DOHH2 (cell line): ENCODE results near the gene PCGF3.

Source experiments
- H3F3A ChIP-seq: fragments of 200-600 bp; sonication (generic), shearing (Covaris generic); 2 replicates; pipeline ENCODE4 v1.6.0; 2016; ENCODE audit warnings: antibody characterized with exemption, mild to moderate bottlenecking; ENCODE audit not compliant: control insufficient read depth, insufficient read depth
- H3K27ac ChIP-seq: fragments of 200-600 bp; sonication (generic); 2 replicates; pipeline ENCODE4 v1.5.1; 2014; ENCODE audit warnings: low read depth, mild to moderate bottlenecking, low read length, moderate library complexity
- H3K27me3 ChIP-seq: fragments of 200-600 bp; sonication (generic); 2 replicates; pipeline ENCODE4 v1.6.1; 2014; ENCODE audit warnings: mild to moderate bottlenecking, low read length, mixed read lengths; ENCODE audit not compliant: control insufficient read depth
- H3K36me3 ChIP-seq: fragments of 200-600 bp; sonication (generic); 2 replicates; pipeline ENCODE4 v1.6.1; 2014; ENCODE audit warnings: mild to moderate bottlenecking, low read length, moderate library complexity, mixed read lengths; ENCODE audit not compliant: control insufficient read depth
- H3K4me1 ChIP-seq: fragments of 200-600 bp; sonication (generic); 2 replicates; pipeline ENCODE4 v1.6.1; 2014; ENCODE audit warnings: mild to moderate bottlenecking, low read length, mixed read lengths; ENCODE audit not compliant: control insufficient read depth
- H3K4me2 ChIP-seq: fragments of 200-600 bp; sonication (generic); 2 replicates; pipeline ENCODE4 v1.6.0; 2014; ENCODE audit warnings: mild to moderate bottlenecking, low read length, moderate library complexity
- H3K4me3 ChIP-seq: fragments of 200-600 bp; sonication (generic); 2 replicates; pipeline ENCODE4 v1.5.1; 2014; ENCODE audit warnings: mild to moderate bottlenecking, low read length, mixed read lengths
- H3K79me2 ChIP-seq: fragments of 200-600 bp; sonication (generic); 2 replicates; pipeline ENCODE4 v1.6.1; 2014; ENCODE audit warnings: mild to moderate bottlenecking, low read length, mixed read lengths; ENCODE audit not compliant: control insufficient read depth
- H3K9me2 ChIP-seq: fragments of 200-600 bp; sonication (generic); replicated peaks from 2 replicates; pipeline ENCODE4 v1.6.1; 2014; ENCODE audit warnings: mild to moderate bottlenecking, low read length, mixed read lengths; ENCODE audit not compliant: control insufficient read depth
- H3K9me3 ChIP-seq: fragments of 200-600 bp; sonication (generic); 2 replicates; pipeline ENCODE4 v1.6.1; 2014; ENCODE audit warnings: antibody characterized with exemption, low read length, mixed read lengths; ENCODE audit not compliant: control insufficient read depth, insufficient read depth
- H4K20me1 ChIP-seq: fragments of 200-600 bp; sonication (generic); 2 replicates; pipeline ENCODE4 v1.6.0; 2014; ENCODE audit warnings: low read depth, mild to moderate bottlenecking, antibody characterized with exemption, low read length, moderate library complexity; ENCODE audit not compliant: control insufficient read depth, insufficient read depth
- CTCF ChIP-seq: fragments of 200-600 bp; sonication (generic); IDR thresholded peaks from one replicate; pipeline ENCODE4 v1.5.1; 2014; ENCODE audit warnings: antibody characterized with exemption, mild to moderate bottlenecking, low read depth, low read length; ENCODE audit not compliant: poor library complexity, severe bottlenecking
- EZH2phosphoT487 ChIP-seq: fragments of 200-600 bp; sonication (generic); IDR thresholded peaks from 2 replicates; pipeline ENCODE4 v1.6.1; 2017; ENCODE audit warnings: borderline replicate concordance, mild to moderate bottlenecking, antibody characterized with exemption, low read length, moderate library complexity, mixed read lengths

Gene PCGF3

GRCh38 chr4:763191-763810 is 57.7 kb downstream of the PCGF3 start:
- TF ChIP-seq CTCF, result no peak
- no peak for TF ChIP-seq EZH2phosphoT487
- H3K9me3 ChIP-seq, result no peaks in the 10 kb centered on the region
- H3K36me3 ChIP-seq, result peaks cover 70% of the 10 kb centered on the region
- no peak overlapping the region for H3K4me2 ChIP-seq
- H3K9me2 ChIP-seq, result no peaks in the 10 kb centered on the region
- H3K27me3 ChIP-seq, result no peaks in the 10 kb centered on the region
- H3K4me1 ChIP-seq, result peaks cover 20% of the 10 kb centered on the region
- no peak overlapping the region for H3K4me3 ChIP-seq
- no peaks in the 10 kb centered on the region for H4K20me1 ChIP-seq
- H3F3A ChIP-seq, result peaks cover 20% of the 10 kb centered on the region
- H3K79me2 ChIP-seq, result peaks cover 6% of the 10 kb centered on the region
- no peak overlapping the region for H3K27ac ChIP-seq

- no peak for TF ChIP-seq EZH2phosphoT487
- no peak overlapping the region for H3K4me3 ChIP-seq
- no peaks in the 10 kb centered on the region for H3K9me3 ChIP-seq
- H3K9me2 ChIP-seq, result no peaks in the 10 kb centered on the region
- H3K4me2 ChIP-seq, result no peak overlapping the region
- H3K79me2 ChIP-seq, result peaks cover 10% of the 10 kb centered on the region
- H3K27me3 ChIP-seq, result no peaks in the 10 kb centered on the region
- H3K36me3 ChIP-seq, result peaks cover 74% of the 10 kb centered on the region
- H3K4me1 ChIP-seq, result peaks cover 20% of the 10 kb centered on the region
- no peaks in the 10 kb centered on the region for H4K20me1 ChIP-seq
- no peak overlapping the region for H3K27ac ChIP-seq
- H3F3A ChIP-seq, result peaks cover 25% of the 10 kb centered on the region
Observed at GRCh38 chr4:763922-764321, 58.3 kb downstream of the PCGF3 start.

GRCh38 chr4:764405-765169 is 59.0 kb downstream of the PCGF3 start:
- peaks cover 17% of the 10 kb centered on the region for H3K79me2 ChIP-seq
- peaks cover 20% of the 10 kb centered on the region for H3K4me1 ChIP-seq
- H3F3A ChIP-seq, result peaks cover 26% of the 10 kb centered on the region
- H3K9me2 ChIP-seq, result no peaks in the 10 kb centered on the region
- H3K4me3 ChIP-seq, result no peak overlapping the region
- H3K4me2 ChIP-seq, result no peak overlapping the region
- no peak overlapping the region for H3K27ac ChIP-seq
- peaks cover 81% of the 10 kb centered on the region for H3K36me3 ChIP-seq
- H3K27me3 ChIP-seq, result no peaks in the 10 kb centered on the region
- TF ChIP-seq EZH2phosphoT487 (no peak), CTCF (no peak)
- H3K9me3 ChIP-seq, result no peaks in the 10 kb centered on the region
- no peaks in the 10 kb centered on the region for H4K20me1 ChIP-seq

GRCh38 chr4:766152-766515 is 60.5 kb downstream of the PCGF3 start:
- H3K4me2 ChIP-seq, result no peak overlapping the region
- H4K20me1 ChIP-seq, result peaks cover 4% of the 10 kb centered on the region; the same call in 1 of the 2 replicates
- no peak overlapping the region for H3K4me3 ChIP-seq
- H3K36me3 ChIP-seq, result peaks cover 84% of the 10 kb centered on the region
- no peaks in the 10 kb centered on the region for H3K27me3 ChIP-seq
- peaks cover 35% of the 10 kb centered on the region for H3F3A ChIP-seq
- H3K9me2 ChIP-seq, result no peaks in the 10 kb centered on the region
- no peak for TF ChIP-seq CTCF
- no peak for TF ChIP-seq EZH2phosphoT487
- peaks cover 20% of the 10 kb centered on the region for H3K4me1 ChIP-seq
- H3K9me3 ChIP-seq, result no peaks in the 10 kb centered on the region
- H3K79me2 ChIP-seq, result peaks cover 32% of the 10 kb centered on the region
- no peak overlapping the region for H3K27ac ChIP-seq
